Gastrocnemius medialis (tissue), 4 donors: ENCODE measurements around the gene AGAP9. TPM values are rescaled to one million over a fixed set of nuclear protein-coding genes. Genes with fewer than 3 reads are reported as not detected.

Source experiments
- total RNA-seq, 4 donors: library from RNA; depleted of rRNA; stranded (reverse); fragments of >200 nt; gene quantifications; one replicate each; pipeline versions ENCODE4 v1.1.0 to v1.2.3, GENCODE V29; 2016

Gene AGAP9
- total RNA-seq, 4 donors from 2014 or later = 0.26 to 3.9 (median 1.1) TPM

Other genes with a start within 250 kb of the AGAP9 start
- under 1 TPM; 0.20 to 0.72 (median 0.36) TPM for gene GDF10, start 223.4 kb downstream of the AGAP9 start, total RNA-seq
- not detected for gene GDF2, start 201.2 kb downstream of the AGAP9 start, total RNA-seq
- not detected for gene RBP3, start 175.3 kb downstream of the AGAP9 start, total RNA-seq
- gene ZNF488, start 139.3 kb downstream of the AGAP9 start, total RNA-seq = not detected
- under 1 TPM in 1 of 4 donors, not detected in 3; 0.24 TPM for gene ANXA8, start 39.5 kb downstream of the AGAP9 start, total RNA-seq
- not detected for gene FAM25G, start 31.9 kb downstream of the AGAP9 start, total RNA-seq
- gene SYT15B, start 240.0 kb upstream of the AGAP9 start, total RNA-seq = 1 to 10 TPM in 1 of 4 donors, under 1 TPM in 3; 0.29 to 1.6 (median 0.91) TPM